GM12878 (cell line): ENCODE measurements around the gene CREB3L1. TPM values are rescaled to one million over a fixed set of nuclear protein-coding genes. Genes with fewer than 3 reads are reported as not detected.

ENCODE experiments used
- ATAC-seq: fragments of 200-7000 bp; cut with Tn5 transposase; 3 replicates; pipeline ENCODE4 v1.9.1; 2020; ENCODE audit warnings: mild to moderate bottlenecking, moderate library complexity
- BruUV-seq: library from RNA; stranded (reverse); fragments of 400-500 nt; replicated peaks from 2 replicates; lab custom pipeline; 2021; lab: Mats Ljungman, UMichigan
- CTCF ChIA-PET: fragments of 300-600 bp; sonication (Branson Sonifier 250); formaldehyde crosslinking; extraction: SDS; loops from one replicate; lab custom pipeline; 2021; ENCODE audit warnings: inconsistent platforms; lab: Yijun Ruan, JAX
- POLR2A ChIA-PET: fragments of 350-600 bp; formaldehyde crosslinking; extraction: SDS; loops from one replicate; lab custom pipeline; 2021; ENCODE audit warnings: inconsistent platforms; lab: Charles Lee
- RAD21 ChIA-PET: fragments of 300-600 bp; sonication (Branson Sonifier 250); formaldehyde crosslinking; loops from one replicate; lab custom pipeline; 2023; ENCODE audit warnings: antibody characterized with exemption; ENCODE audit not compliant: unreplicated experiment; lab: Charles Lee
- SMC1A ChIA-PET: fragments of 300-600 bp; sonication (Branson Sonifier 250); formaldehyde crosslinking; loops from one replicate; lab custom pipeline; 2023; ENCODE audit not compliant: unreplicated experiment, uncharacterized antibody; lab: Charles Lee
- DNase-seq: peaks from one replicate; pipeline ENCODE4 v3.0.0-alpha.2; 2011; ENCODE audit warnings: low read depth, low spot score
- FAIRE-seq: peaks from 3 replicates; lab custom pipeline; 2011; peaks lifted over from hg19 to GRCh38; lab: Jason Lieb, UNC
- H2AFZ ChIP-seq: 2 replicates; pipeline ENCODE4 v1.6.0; 2011; ENCODE audit warnings: low read depth, low read length, control low read depth; ENCODE audit not compliant: control insufficient read depth
- H3K27ac ChIP-seq: 2 replicates; pipeline ENCODE4 v1.5.1; 2011; ENCODE audit warnings: control low read depth; ENCODE audit not compliant: control insufficient read depth, insufficient read depth
- H3K27me3 ChIP-seq, 2 experiments: replicated peaks in 1 of 2; 2 replicates each; pipeline versions ENCODE4 v1.6.0 to v1.6.1; 2011; ENCODE audit warnings: low read length in 1 of 2; ENCODE audit not compliant: control insufficient read depth in 2 of 2, insufficient read depth in 2 of 2
- H3K36me3 ChIP-seq, 2 experiments: 2 replicates each; pipeline ENCODE4 v1.5.1; 2011; ENCODE audit warnings: low read length in 1 of 2; ENCODE audit not compliant: control insufficient read depth in 2 of 2, insufficient read depth in 2 of 2
- H3K4me1 ChIP-seq: 2 replicates; pipeline ENCODE4 v1.6.1; 2011; ENCODE audit warnings: mild to moderate bottlenecking, low read length, moderate library complexity, mixed read lengths; ENCODE audit not compliant: control insufficient read depth, insufficient read depth
- H3K4me2 ChIP-seq: 2 replicates; pipeline ENCODE4 v1.6.0; 2011; ENCODE audit warnings: control low read depth; ENCODE audit not compliant: control insufficient read depth, insufficient read depth
- H3K4me3 ChIP-seq: fragments of 200-600 bp; sonication (generic); 2 replicates; pipeline ENCODE4 v1.5.1; 2016
- H3K79me2 ChIP-seq: 2 replicates; pipeline ENCODE4 v1.6.0; 2011; ENCODE audit warnings: low read length; ENCODE audit not compliant: control insufficient read depth, insufficient read depth
- H3K9ac ChIP-seq: 2 replicates; pipeline ENCODE4 v1.8.0; 2011; ENCODE audit warnings: low read length, control low read depth, mixed read lengths; ENCODE audit not compliant: control insufficient read depth, insufficient read depth
- H3K9me3 ChIP-seq: replicated peaks from 3 replicates; pipeline ENCODE4 v1.5.1; 2011; ENCODE audit warnings: mild to moderate bottlenecking, low read length; ENCODE audit not compliant: control insufficient read depth, insufficient read depth
- H4K20me1 ChIP-seq: 2 replicates; pipeline ENCODE4 v1.6.0; 2011; ENCODE audit not compliant: control insufficient read depth, insufficient read depth
- CHD1 ChIP-seq: IDR thresholded peaks from 2 replicates; pipeline ENCODE4 v1.6.1; 2012; ENCODE audit warnings: low read depth, low read length, improper control_type of control experiment
- CHD4 ChIP-seq: fragments of 200-600 bp; sonication (generic); IDR thresholded peaks from 2 replicates; pipeline ENCODE4 v1.6.1; 2016; ENCODE audit warnings: mild to moderate bottlenecking
- E2F4 ChIP-seq: IDR thresholded peaks from 2 replicates; pipeline ENCODE4 v1.6.1; 2012; ENCODE audit warnings: low read depth, low read length, improper control_type of control experiment
- IKZF2 ChIP-seq, 2 experiments: fragments of 450-650 bp; IDR thresholded peaks; 2 replicates each; pipeline ENCODE4 v1.6.1; 2017; ENCODE audit warnings: mild to moderate bottlenecking in 2 of 2, moderate library complexity in 2 of 2
- KLF5 ChIP-seq: fragments of 450-650 bp; IDR thresholded peaks from 2 replicates; pipeline ENCODE4 v1.6.1; 2014; ENCODE audit warnings: mild to moderate bottlenecking; ENCODE audit not compliant: partially characterized antibody
- PAX5 ChIP-seq: IDR thresholded peaks from 2 replicates; pipeline ENCODE4 v1.6.1; 2011; ENCODE audit warnings: low read depth, low read length, borderline replicate concordance
- SREBF1 ChIP-seq: IDR thresholded peaks from 2 replicates; pipeline ENCODE4 v1.6.1; 2012; ENCODE audit warnings: mild to moderate bottlenecking, low read length
- WGBS: methylation state at CpG from one replicate; pipeline ENCODE4 v1.1.6; 2016; ENCODE audit warnings: low lambda C conversion rate; ENCODE audit not compliant: insufficient replicate concordance, insufficient coverage; ENCODE audit errors: missing lambda C conversion rate; 5-methylcytosine and 5-hydroxymethylcytosine counted together
- in situ Hi-C: fragments of 300-500 bp; cut with MboI; formaldehyde crosslinking; loops from 9 replicates; pipeline ENCODE4 v1.14.3; 2018; ENCODE audit warnings: mixed read lengths
- intact Hi-C: fragments of 100-400 bp; cut with micrococcal nuclease; formaldehyde crosslinking; loops from one replicate; pipeline ENCODE4 v1.14.2; 2022; ENCODE audit not compliant: unreplicated experiment
- polyA plus RNA-seq, 11 experiments: library from polyadenylated mRNA; depleted of rRNA in 4 of 11; unstranded in 6 of 11; stranded (reverse) in 5 of 11; fragments of >200 nt; fragmentation: Nextera tagmentation in 4 of 11; fragmentation: Illumina TruSeq in 1 of 11; extraction: Ambion mirVana in 4 of 11; extraction: Trizol in 1 of 11; gene quantifications; 1 replicate in 1 of 11; 2 replicates in 10 of 11; pipeline versions ENCODE4 v1.2.1 to v1.2.3, GENCODE V29; 2011 to 2016; ENCODE audit warnings: inconsistent platforms in 2 of 11, missing spikeins in 2 of 11, low read depth in 1 of 11
- total RNA-seq, 4 experiments: library from RNA; depleted of rRNA in 3 of 4; stranded (reverse); fragments of >200 nt in 3 of 4; fragmentation: Illumina TruSeq in 1 of 4; extraction: Trizol in 1 of 4; gene quantifications; 2 replicates each; pipeline versions ENCODE4 v1.2.1 to v1.2.3, GENCODE V29; 2013 to 2021

CREB3L1 gene
- total and polyA plus RNA-seq, 10 of the 15 experiments (the other 5 are each of a cell fraction or from before 2014, with no cell fraction given) = 0.03 to 1.4 (median 0.22) TPM

- ATAC-seq = no peak
- SMC1A ChIA-PET = interaction anchor here (0.6 to 7.7 kb wide), 12 partner anchors 9 to 268 kb away, joined by 3 to 120 read pairs (median 4); partner anchors contain the start of gene CREB3L1
- Histone ChIP-seq H3K9me3 (0 out of 3 replicates have a peak, but pooled peaks cover 2% of the 10 kb centered on the region), H3K4me2 (no peak overlapping the region), H3K4me3 (no peak overlapping the region), H3K36me3 (no peaks in the 10 kb centered on the region), H4K20me1 (no peaks in the 10 kb centered on the region), H2AFZ (no peak overlapping the region), H3K27me3 (peaks cover 0 to 5% of the 10 kb centered on the region in 2 experiments; a peak in 1 of 4 replicates), H3K4me1 (peaks cover 12% of the 10 kb centered on the region), H3K79me2 (no peaks in the 10 kb centered on the region), H3K9ac (no peak overlapping the region), H3K27ac (no peak overlapping the region)
- FAIRE-seq = no peak
- RAD21 ChIA-PET = interaction anchor here (0.8 to 16.5 kb wide), 4 partner anchors 28 to 250 kb away, joined by 3 to 316 read pairs (median 14); no protein-coding TSS in a partner anchor
- intact Hi-C loops = loop anchor here (10.0 kb wide), 1 partner anchor 294 kb away; no protein-coding TSS in a partner anchor
- TF ChIP-seq SREBF1 (no peak), E2F4 (no peak)
- in situ Hi-C loops = loop anchor here (5.0 kb wide), 1 partner anchor 72 kb away; no protein-coding TSS in a partner anchor
- CTCF ChIA-PET = interaction anchor here (0.6 to 17.5 kb wide), 20 partner anchors 9 to 304 kb away, joined by 3 to 626 read pairs (median 4); no protein-coding TSS in a partner anchor
- no peak for DNase-seq
- BruUV-seq = no TSS peak
- WGBS = 24% methylated on average over 2 of the region's 2 CpGs
- POLR2A ChIA-PET = interaction anchor here (1.2 kb wide), 1 partner anchor 68 kb away, joined by 5 read pairs; no protein-coding TSS in a partner anchor
Observed at GRCh38 chr11:46240371-46240770, 37.1 kb upstream of the CREB3L1 start.

DNA sequence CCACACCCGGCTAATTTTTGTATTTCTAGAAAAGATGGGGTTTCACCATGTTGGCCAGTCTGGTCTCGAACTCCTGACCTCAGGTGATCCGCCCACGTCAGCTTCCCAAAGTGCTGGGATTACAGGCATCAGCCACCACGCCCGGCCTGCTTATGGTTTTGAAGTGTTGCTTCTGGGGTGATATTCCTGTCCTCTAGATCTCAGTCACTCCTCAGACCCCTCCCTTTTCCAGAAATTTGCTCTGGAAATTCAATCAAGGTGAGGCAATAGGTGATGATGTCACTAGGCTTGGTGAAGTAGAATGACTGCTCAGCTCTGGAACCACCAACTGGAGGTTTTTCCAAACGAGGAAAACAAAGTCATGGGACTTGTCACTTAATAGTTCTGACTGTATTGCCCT is 36.6 kb upstream of the CREB3L1 start:
- POLR2A ChIA-PET = interaction anchor here (1.2 kb wide), 1 partner anchor 67 kb away, joined by 5 read pairs; no protein-coding TSS in a partner anchor
- WGBS = 65% methylated on average over 7 of the region's 7 CpGs
- no TSS peak for BruUV-seq
- H3K79me2 ChIP-seq = no peaks in the 10 kb centered on the region
- peaks cover 0 to 5% of the 10 kb centered on the region in 2 experiments; a peak in 1 of 4 replicates for H3K27me3 ChIP-seq
- RAD21 ChIA-PET = interaction anchor here (1.5 to 16.5 kb wide), 3 partner anchors 36 to 104 kb away, joined by 4 to 316 read pairs (median 24); partner anchors contain the start of gene CREB3L1
- no peak overlapping the region for H3K4me3 ChIP-seq
- intact Hi-C loops = loop anchor here (10.0 kb wide), 1 partner anchor 294 kb away; no protein-coding TSS in a partner anchor
- SMC1A ChIA-PET = interaction anchor here (0.6 to 7.7 kb wide), 7 partner anchors 10 to 268 kb away, joined by 3 to 120 read pairs (median 5); partner anchors contain the start of gene CREB3L1
- no peak overlapping the region for H3K27ac ChIP-seq
- no peak overlapping the region for H3K4me2 ChIP-seq
- H3K36me3 ChIP-seq = no peaks in the 10 kb centered on the region
- H4K20me1 ChIP-seq = no peaks in the 10 kb centered on the region
- 0 out of 3 replicates have a peak, but pooled peaks cover under 1% of the 10 kb centered on the region for H3K9me3 ChIP-seq
- no peak for ATAC-seq
- peaks cover 12% of the 10 kb centered on the region for H3K4me1 ChIP-seq
- in situ Hi-C loops = loop anchor here (5.0 kb wide), 1 partner anchor 71 kb away; no protein-coding TSS in a partner anchor
- TF ChIP-seq KLF5 (no peak), CHD4 (no peak), CHD1 (no peak), PAX5 (no peak), IKZF2 (IDR thresholded peaks at IDR 0.05) (no peak)
- H3K9ac ChIP-seq = no peak overlapping the region
- no peak overlapping the region for H2AFZ ChIP-seq
- no peak for FAIRE-seq
- CTCF ChIA-PET = interaction anchor here (0.6 to 17.5 kb wide), 5 partner anchors 9 to 202 kb away, joined by 3 to 626 read pairs (median 3); no protein-coding TSS in a partner anchor
- no peak for DNase-seq
